ENCODE measurements around the gene PARD6B.

- TF ChIP-seq POLR2A (IDR thresholded peaks at IDR 0.05) (no peak), CTCF (IDR thresholded peaks at IDR 0.05) (no peak)
Measured at GRCh38 chr20:50683570-50683969, 47.8 kb upstream of the PARD6B start.

Measured in sigmoid colon (tissue), 3 donors.